ENCODE data around the gene MAML1. TPM values are rescaled to one million over a fixed set of nuclear protein-coding genes. Genes with fewer than 3 reads are reported as not detected.

The MAML1 gene
- total RNA-seq, 2 donors from 2014 or later = 26.7 to 42.4 TPM

- no peaks in the 10 kb centered on the region for H3K9me3 Mint-ChIP-seq
- peak within 1 kb of the TSS; percentile 88 for H3K4me3 Mint-ChIP-seq
- H3K27ac Mint-ChIP-seq = no peak within 1 kb of the TSS
- H3K36me3 Mint-ChIP-seq (ENCODE audit: low read depth) = peaks cover 16% of the 10 kb centered on the region
- ATAC-seq (replicated peaks) = peak; percentile 59
- H3K4me1 Mint-ChIP-seq = peaks cover 21% of the 10 kb centered on the region
- no peaks in the 10 kb centered on the region for H3K27me3 Mint-ChIP-seq
Observed at GRCh38 chr5:179806250-179807048, 73.8 kb downstream of the MAML1 start, which contains the start of gene MGAT4B. Gene MGAT4B (minus strand): TSS chr5:179806866. CDS start chr5:179806583, 283 bp downstream.

GRCh38 chr5:179812135-179812825 lies 79.7 kb downstream of the MAML1 start:
- no peak overlapping the region for H3K27ac Mint-ChIP-seq
- ATAC-seq (replicated peaks) = no peak
- H3K4me1 Mint-ChIP-seq = peaks cover 4% of the 10 kb centered on the region
- no peak overlapping the region for H3K4me3 Mint-ChIP-seq
- H3K36me3 Mint-ChIP-seq (ENCODE audit: low read depth) = peaks cover 34% of the 10 kb centered on the region
- H3K27me3 Mint-ChIP-seq = no peaks in the 10 kb centered on the region
- no peaks in the 10 kb centered on the region for H3K9me3 Mint-ChIP-seq

- no peaks in the 10 kb centered on the region for H3K27me3 Mint-ChIP-seq
- peaks cover 34% of the 10 kb centered on the region for H3K36me3 Mint-ChIP-seq (ENCODE audit: low read depth)
- H3K4me1 Mint-ChIP-seq = peaks cover 4% of the 10 kb centered on the region
- no peak overlapping the region for H3K4me3 Mint-ChIP-seq
- no peak for ATAC-seq (replicated peaks)
- no peak overlapping the region for H3K27ac Mint-ChIP-seq
- H3K9me3 Mint-ChIP-seq = no peaks in the 10 kb centered on the region
Observed at GRCh38 chr5:179812997-179813607, 80.5 kb downstream of the MAML1 start.

GRCh38 chr5:179814090-179814489 lies 81.5 kb downstream of the MAML1 start:
- Mint-ChIP-seq H3K27ac (no peak overlapping the region), H3K9me3 (no peaks in the 10 kb centered on the region), H3K27me3 (no peaks in the 10 kb centered on the region), H3K4me1 (peaks cover 4% of the 10 kb centered on the region), H3K36me3 (ENCODE audit: low read depth) (peaks cover 34% of the 10 kb centered on the region), H3K4me3 (no peak overlapping the region)
- no peak for ATAC-seq (replicated peaks)

GRCh38 chr5:179815491-179816249 lies 83.0 kb downstream of the MAML1 start:
- H3K27ac Mint-ChIP-seq = no peak overlapping the region
- ATAC-seq (replicated peaks) = no peak
- H3K4me3 Mint-ChIP-seq = no peak overlapping the region

GRCh38 chr5:179816401-179816795 lies 83.8 kb downstream of the MAML1 start:
- ATAC-seq (replicated peaks) = no peak
- Mint-ChIP-seq H3K4me1 (peaks cover 9% of the 10 kb centered on the region), H3K4me3 (no peak overlapping the region), H3K36me3 (ENCODE audit: low read depth) (peaks cover 39% of the 10 kb centered on the region), H3K9me3 (no peaks in the 10 kb centered on the region), H3K27me3 (no peaks in the 10 kb centered on the region), H3K27ac (no peak overlapping the region)

More at GRCh38 chr5:179815491-179816249, 83.0 kb downstream of the MAML1 start:
- Mint-ChIP-seq H3K9me3 (no peaks in the 10 kb centered on the region), H3K27me3 (no peaks in the 10 kb centered on the region), H3K36me3 (ENCODE audit: low read depth) (peaks cover 40% of the 10 kb centered on the region), H3K4me1 (peaks cover 9% of the 10 kb centered on the region)

- peak overlapping the region; percentile 87 for H3K4me3 Mint-ChIP-seq
- no peaks in the 10 kb centered on the region for H3K27me3 Mint-ChIP-seq
- H3K9me3 Mint-ChIP-seq = no peaks in the 10 kb centered on the region
- peaks cover 11% of the 10 kb centered on the region for H3K4me1 Mint-ChIP-seq
- H3K36me3 Mint-ChIP-seq (ENCODE audit: low read depth) = peaks cover 39% of the 10 kb centered on the region
- H3K27ac Mint-ChIP-seq = no peak overlapping the region
- ATAC-seq (replicated peaks) = no peak
Observed at GRCh38 chr5:179816796-179817469, 84.3 kb downstream of the MAML1 start.

GRCh38 chr5:179817470-179817840 lies 84.8 kb downstream of the MAML1 start:
- Mint-ChIP-seq H3K27me3 (no peaks in the 10 kb centered on the region), H3K36me3 (ENCODE audit: low read depth) (peaks cover 39% of the 10 kb centered on the region), H3K27ac (no peak overlapping the region), H3K4me1 (peaks cover 16% of the 10 kb centered on the region), H3K4me3 (peak overlapping the region; percentile 87), H3K9me3 (no peaks in the 10 kb centered on the region)
- no peak for ATAC-seq (replicated peaks)

GRCh38 chr5:179817890-179818745 lies 85.5 kb downstream of the MAML1 start:
- ATAC-seq (replicated peaks) = no peak
- H3K27ac Mint-ChIP-seq = peak overlapping the region; percentile 61

GRCh38 chr5:179818746-179819295 lies 86.2 kb downstream of the MAML1 start:
- H3K27me3 Mint-ChIP-seq = no peaks in the 10 kb centered on the region
- no peaks in the 10 kb centered on the region for H3K9me3 Mint-ChIP-seq
- peak overlapping the region; percentile 61 for H3K27ac Mint-ChIP-seq
- peaks cover 39% of the 10 kb centered on the region for H3K36me3 Mint-ChIP-seq (ENCODE audit: low read depth)
- H3K4me1 Mint-ChIP-seq = peaks cover 16% of the 10 kb centered on the region
- peak; percentile 86 for ATAC-seq (replicated peaks)
- H3K4me3 Mint-ChIP-seq = peak overlapping the region; percentile 87

More at GRCh38 chr5:179817890-179818745, 85.5 kb downstream of the MAML1 start:
- H3K27me3 Mint-ChIP-seq = no peaks in the 10 kb centered on the region
- peak overlapping the region; percentile 87 for H3K4me3 Mint-ChIP-seq
- no peaks in the 10 kb centered on the region for H3K9me3 Mint-ChIP-seq
- peaks cover 39% of the 10 kb centered on the region for H3K36me3 Mint-ChIP-seq (ENCODE audit: low read depth)
- H3K4me1 Mint-ChIP-seq = peaks cover 16% of the 10 kb centered on the region

GRCh38 chr5:179819296-179820126 lies 86.9 kb downstream of the MAML1 start:
- Mint-ChIP-seq H3K27ac (peak overlapping the region; percentile 61), H3K36me3 (ENCODE audit: low read depth) (peaks cover 44% of the 10 kb centered on the region), H3K27me3 (no peaks in the 10 kb centered on the region), H3K4me1 (peaks cover 17% of the 10 kb centered on the region), H3K9me3 (no peaks in the 10 kb centered on the region), H3K4me3 (peak overlapping the region; percentile 87)
- peak; percentile 47 for ATAC-seq (replicated peaks)

- peaks cover 50% of the 10 kb centered on the region for H3K36me3 Mint-ChIP-seq (ENCODE audit: low read depth)
- peak overlapping the region; percentile 87 for H3K4me3 Mint-ChIP-seq
- no peak for ATAC-seq (replicated peaks)
Observed at GRCh38 chr5:179820127-179820482, 87.5 kb downstream of the MAML1 start.

More at GRCh38 chr5:179820127-179820482, 87.5 kb downstream of the MAML1 start:
- Mint-ChIP-seq H3K4me1 (peaks cover 20% of the 10 kb centered on the region), H3K9me3 (no peaks in the 10 kb centered on the region), H3K27me3 (no peaks in the 10 kb centered on the region), H3K27ac (peak overlapping the region; percentile 61)
